SH-SY5Y (cell line): ENCODE data around the gene SYCE3.

Experiments used
- GATA2 ChIP-seq: IDR thresholded peaks from 2 replicates; pipeline ENCODE4 v1.6.1; 2011; ENCODE audit warnings: mild to moderate bottlenecking, low read depth, low read length
- GATA3 ChIP-seq: IDR thresholded peaks from 2 replicates; pipeline ENCODE4 v1.6.1; 2011; ENCODE audit warnings: low read depth, mild to moderate bottlenecking, low read length, moderate library complexity

- TF ChIP-seq GATA2 (no peak), GATA3 (no peak)
Measured at GRCh38 chr22:50583294-50583861, 20.7 kb upstream of the SYCE3 start.
